Stimulated activated naive CD8-positive, alpha-beta T cell treated with anti-CD3 and anti-CD28 coated beads, Interleukin-15, amount 100 ng/mL, for 72 hours (primary cell): ENCODE results near the gene OSBPL9.
A peak's percentile ranks its signal among the peaks of the same experiment; 100 is the strongest.

ENCODE experiments used
- ATAC-seq: fragments of 150-1000 bp; cut with Tn5 transposase; 2 replicates; pipeline ENCODE4 v1.10.0; 2021; ENCODE audit warnings: mild to moderate bottlenecking, moderate library complexity
- DNase-seq, 2 donors: peaks; one replicate each; pipeline ENCODE4 v3.0.0; 2021 to 2022
- H3K27ac Mint-ChIP-seq, 2 donors: one replicate each; pipeline ENCODE4 v1.8.0; 2022; ENCODE audit warnings: mild to moderate bottlenecking in 2 of 2, mixed read lengths in 2 of 2, moderate library complexity in 2 of 2
- H3K27me3 Mint-ChIP-seq: one replicate; pipeline ENCODE4 v1.8.0; 2022; ENCODE audit warnings: mixed read lengths
- H3K4me1 Mint-ChIP-seq: one replicate; pipeline ENCODE4 v1.8.0; 2022; ENCODE audit warnings: mild to moderate bottlenecking, mixed read lengths
- H3K4me3 Mint-ChIP-seq, 2 donors: one replicate each; pipeline ENCODE4 v1.8.0; 2022; ENCODE audit warnings: mild to moderate bottlenecking in 2 of 2, mixed read lengths in 2 of 2, moderate library complexity in 1 of 2
- H3K9me3 Mint-ChIP-seq, 2 donors: one replicate each; pipeline ENCODE4 v1.8.0; 2022; ENCODE audit warnings: mixed read lengths in 2 of 2

OSBPL9 gene

DNA sequence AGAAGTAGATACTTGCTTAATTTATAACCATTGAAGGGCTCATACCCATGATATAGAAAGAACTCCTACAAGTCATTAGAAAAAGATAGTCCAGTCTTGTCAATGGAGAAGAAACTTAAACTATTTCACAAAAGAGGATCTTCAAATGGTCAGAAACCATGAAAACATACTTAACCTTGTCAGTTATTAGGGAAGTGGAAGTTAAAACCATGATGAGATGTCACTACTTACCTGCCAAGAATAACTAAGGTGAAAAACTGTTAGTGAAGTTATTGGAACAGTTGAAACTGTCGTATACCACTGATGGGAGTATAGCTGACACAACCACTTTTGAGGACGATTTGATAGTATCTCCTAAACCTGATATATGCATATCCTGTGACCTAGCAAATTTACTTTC, 46.8 kb downstream of the OSBPL9 start:
- Mint-ChIP-seq H3K27me3 (no peaks in the 10 kb centered on the region), H3K9me3 (no peaks in the 10 kb centered on the region), H3K4me3 (no peak overlapping the region), H3K4me1 (no peaks in the 10 kb centered on the region), H3K27ac (no peak overlapping the region)
- no peak for DNase-seq
- no peak for ATAC-seq

DNA sequence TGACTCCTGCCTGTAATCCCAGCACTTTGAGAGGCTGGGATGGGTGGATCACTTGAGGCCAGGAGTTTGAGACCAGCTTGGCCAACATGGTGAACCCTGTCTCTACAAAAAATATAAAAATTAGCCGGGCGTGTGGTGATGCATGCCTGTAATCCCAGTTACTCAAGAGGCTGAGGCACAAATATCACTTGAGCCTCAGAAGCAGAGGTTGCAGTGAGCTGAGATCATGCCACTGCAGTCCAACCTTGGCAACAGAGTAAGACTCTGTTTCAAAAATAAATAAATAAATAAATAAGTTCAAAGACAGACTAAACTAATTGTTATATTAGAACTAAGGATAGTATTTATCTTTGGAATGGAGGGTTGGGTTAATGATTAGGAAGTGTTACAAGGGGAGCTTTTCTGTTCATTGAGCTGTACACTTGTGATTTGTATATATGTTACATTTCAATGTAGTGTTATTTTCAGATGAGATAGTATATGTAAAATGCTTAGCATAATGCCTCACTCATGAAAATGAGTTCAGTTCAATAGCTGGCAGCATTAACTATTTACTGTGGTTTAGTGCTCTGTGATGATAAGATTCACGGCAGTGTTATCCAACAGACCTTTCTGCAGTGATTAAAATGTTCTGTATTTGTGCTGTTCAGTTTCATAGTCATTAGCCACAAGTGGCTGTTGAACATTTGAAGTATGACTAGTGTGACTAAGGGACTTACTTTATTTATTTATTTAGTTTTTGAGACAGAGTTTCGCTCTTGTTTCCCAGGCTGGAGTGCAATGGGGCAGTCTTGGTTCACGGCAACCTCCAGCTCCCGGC, 47.7 kb downstream of the OSBPL9 start:
- no peaks in the 10 kb centered on the region for H3K9me3 Mint-ChIP-seq
- H3K4me1 Mint-ChIP-seq: no peaks in the 10 kb centered on the region
- DNase-seq (no peak), ATAC-seq (no peak)
- no peaks in the 10 kb centered on the region for H3K27me3 Mint-ChIP-seq
- no peak overlapping the region for H3K27ac Mint-ChIP-seq
- no peak overlapping the region for H3K4me3 Mint-ChIP-seq

DNA sequence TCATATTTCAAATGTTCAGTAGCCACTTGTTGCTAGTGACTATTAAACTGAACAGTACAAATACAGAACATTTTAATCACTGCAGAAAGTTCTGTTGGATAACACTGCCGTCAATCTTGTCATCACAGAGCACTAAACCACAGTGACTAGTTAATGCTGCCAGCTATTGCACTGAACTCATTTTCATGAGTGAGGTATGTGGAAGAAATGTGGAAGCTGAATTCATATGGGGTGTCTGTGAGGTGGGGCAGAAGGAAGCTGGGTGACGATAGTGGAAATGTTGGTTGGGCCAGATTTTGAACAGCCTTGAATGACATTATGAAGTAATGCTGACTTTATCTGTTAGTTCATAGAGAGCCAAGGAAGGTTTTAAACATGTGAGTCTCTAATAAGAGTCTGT, 49.6 kb downstream of the OSBPL9 start:
- no peaks in the 10 kb centered on the region for H3K4me1 Mint-ChIP-seq
- no peak for ATAC-seq
- H3K9me3 Mint-ChIP-seq: no peaks in the 10 kb centered on the region
- H3K27me3 Mint-ChIP-seq: no peaks in the 10 kb centered on the region
- H3K27ac Mint-ChIP-seq: no peak overlapping the region
- DNase-seq: no peak
- H3K4me3 Mint-ChIP-seq: no peak overlapping the region

DNA sequence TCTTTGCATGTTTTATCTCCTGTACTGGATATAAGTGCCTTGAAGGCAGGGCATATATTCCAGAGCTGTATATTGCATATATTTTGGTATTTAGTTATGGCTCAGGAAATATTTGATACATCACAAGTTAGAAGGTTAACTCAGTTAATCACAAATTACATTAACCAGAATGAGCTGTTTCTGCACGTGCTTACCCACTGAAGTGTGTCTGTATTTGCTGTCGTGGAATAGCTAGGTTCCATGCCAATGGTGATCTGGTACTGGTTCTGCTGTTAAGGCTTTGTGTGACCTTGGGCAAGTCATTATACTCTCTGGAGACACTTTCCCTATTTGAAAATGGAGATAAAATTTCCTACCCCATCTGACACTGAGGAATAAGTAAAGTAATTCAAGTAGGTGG, 50.7 kb downstream of the OSBPL9 start:
- no peak overlapping the region for H3K27ac Mint-ChIP-seq
- no peaks in the 10 kb centered on the region for H3K4me1 Mint-ChIP-seq
- no peak for DNase-seq
- H3K27me3 Mint-ChIP-seq: no peaks in the 10 kb centered on the region
- H3K9me3 Mint-ChIP-seq: no peaks in the 10 kb centered on the region
- ATAC-seq: no peak
- no peak overlapping the region for H3K4me3 Mint-ChIP-seq

DNA sequence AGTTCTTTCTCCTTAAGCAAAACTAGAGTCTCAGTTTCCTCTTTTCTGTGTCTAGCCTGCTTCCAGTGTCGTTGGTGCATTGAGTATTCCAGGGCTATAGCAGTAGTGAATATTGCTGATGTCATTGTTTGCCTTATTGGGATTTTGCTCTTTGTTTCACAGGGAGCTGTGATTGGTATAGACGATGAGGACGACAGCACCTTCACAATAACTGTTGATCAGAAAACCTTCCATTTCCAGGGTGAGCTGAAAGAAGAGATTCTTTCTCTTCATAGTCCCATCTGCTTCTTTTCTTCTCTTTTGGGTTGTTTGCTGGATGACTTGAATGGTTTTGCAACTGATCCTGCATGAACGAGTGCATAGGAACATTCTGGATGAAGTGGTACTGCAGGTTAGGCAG, 52.4 kb downstream of the OSBPL9 start:
- H3K27me3 Mint-ChIP-seq: no peaks in the 10 kb centered on the region
- ATAC-seq (no peak), DNase-seq (no peak)
- no peak overlapping the region for H3K4me3 Mint-ChIP-seq
- H3K27ac Mint-ChIP-seq: peak overlapping the region in 1 of 2 donors; percentile 0
- H3K9me3 Mint-ChIP-seq: no peaks in the 10 kb centered on the region
- no peaks in the 10 kb centered on the region for H3K4me1 Mint-ChIP-seq

DNA sequence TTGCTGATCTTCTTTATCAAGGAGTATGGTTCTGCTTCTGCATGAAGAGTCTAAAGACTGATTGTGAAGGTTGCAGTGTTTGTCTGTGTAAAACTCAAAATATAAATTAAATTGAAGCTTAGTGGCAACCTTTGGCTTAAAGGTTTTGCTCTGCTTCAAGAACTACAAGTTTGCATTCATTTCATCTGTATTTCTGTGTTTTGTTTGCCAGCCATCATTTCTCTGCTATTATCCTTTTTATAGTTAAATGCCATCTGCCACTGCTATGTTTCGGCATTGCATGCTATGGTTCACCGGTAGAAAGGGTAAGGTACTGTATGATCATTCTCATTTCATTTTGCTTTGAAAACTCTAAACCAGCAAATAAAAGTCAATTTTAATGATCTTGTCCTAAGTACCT, 52.9 kb downstream of the OSBPL9 start:
- DNase-seq (no peak), ATAC-seq (no peak)
- H3K4me1 Mint-ChIP-seq: no peaks in the 10 kb centered on the region
- no peak overlapping the region for H3K4me3 Mint-ChIP-seq
- H3K27me3 Mint-ChIP-seq: no peaks in the 10 kb centered on the region
- H3K27ac Mint-ChIP-seq: peak overlapping the region in 1 of 2 donors; percentile 0
- no peaks in the 10 kb centered on the region for H3K9me3 Mint-ChIP-seq

- Mint-ChIP-seq H3K27ac (no peak overlapping the region), H3K27me3 (no peaks in the 10 kb centered on the region), H3K9me3 (no peaks in the 10 kb centered on the region), H3K4me1 (no peaks in the 10 kb centered on the region), H3K4me3 (no peak overlapping the region)
- DNase-seq (no peak), ATAC-seq (no peak)
Observed at GRCh38 chr1:51671527-51672325, 54.8 kb downstream of the OSBPL9 start.

DNA sequence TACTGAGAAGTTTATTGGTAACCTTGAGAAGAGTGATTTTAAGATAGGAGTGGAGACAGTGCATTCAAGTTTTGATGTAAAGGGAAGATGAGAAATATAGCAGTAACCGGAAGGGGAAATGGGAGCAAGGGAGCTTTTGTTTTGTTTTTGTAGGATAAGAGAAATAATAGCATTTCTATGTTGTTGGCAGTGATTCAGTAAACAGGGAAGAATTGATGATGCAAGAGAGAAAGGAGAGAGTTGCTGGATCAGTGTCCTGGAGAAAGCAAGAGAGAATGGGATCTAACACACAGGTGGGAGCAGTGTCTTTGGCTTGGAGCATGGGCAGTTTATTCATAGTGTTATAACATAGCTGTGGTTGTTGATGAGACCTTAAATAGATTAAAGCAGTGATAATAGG, 56.4 kb downstream of the OSBPL9 start:
- Mint-ChIP-seq H3K4me1 (no peaks in the 10 kb centered on the region), H3K27ac (no peak overlapping the region)

GRCh38 chr1:51675177-51675780, 58.4 kb downstream of the OSBPL9 start:
- no peaks in the 10 kb centered on the region for H3K27me3 Mint-ChIP-seq
- no peaks in the 10 kb centered on the region for H3K9me3 Mint-ChIP-seq
- ATAC-seq (no peak), DNase-seq (no peak)
- no peak overlapping the region for H3K27ac Mint-ChIP-seq
- no peak overlapping the region for H3K4me3 Mint-ChIP-seq
- no peaks in the 10 kb centered on the region for H3K4me1 Mint-ChIP-seq

More for the DNA sequence above, 56.4 kb downstream of the OSBPL9 start:
- ATAC-seq: no peak
- DNase-seq: no peak
- H3K4me3 Mint-ChIP-seq: no peak overlapping the region
- no peaks in the 10 kb centered on the region for H3K27me3 Mint-ChIP-seq
- H3K9me3 Mint-ChIP-seq: no peaks in the 10 kb centered on the region

DNA sequence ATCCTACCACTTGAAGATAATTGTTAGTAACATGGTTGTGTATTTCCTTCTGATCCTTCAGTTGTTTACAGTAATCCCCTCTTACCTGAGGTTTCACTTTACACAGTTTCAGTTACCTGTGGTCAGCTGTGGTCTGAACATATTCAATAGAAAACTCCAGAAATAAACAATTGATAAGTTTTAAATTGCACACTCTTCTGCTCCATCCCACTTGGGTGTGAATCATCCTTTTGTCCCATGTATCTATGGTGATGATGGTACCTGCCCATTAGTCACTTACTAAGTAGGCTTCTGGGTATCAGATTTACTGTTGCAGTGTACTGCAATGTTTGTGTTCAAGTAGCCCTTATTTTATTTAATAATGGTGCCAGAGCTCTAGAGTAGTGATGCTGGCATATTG, 62.5 kb downstream of the OSBPL9 start:
- Mint-ChIP-seq H3K9me3 (no peaks in the 10 kb centered on the region), H3K4me3 (no peak overlapping the region), H3K4me1 (no peaks in the 10 kb centered on the region), H3K27ac (no peak overlapping the region), H3K27me3 (no peaks in the 10 kb centered on the region)
- ATAC-seq (peak; percentile 97), DNase-seq (no peak)

GRCh38 chr1:51684776-51685175, 67.9 kb downstream of the OSBPL9 start:
- Mint-ChIP-seq H3K9me3 (no peaks in the 10 kb centered on the region), H3K4me3 (no peak overlapping the region), H3K27ac (no peak overlapping the region), H3K27me3 (no peaks in the 10 kb centered on the region), H3K4me1 (peaks cover 13% of the 10 kb centered on the region)
- ATAC-seq (no peak), DNase-seq (no peak)

DNA sequence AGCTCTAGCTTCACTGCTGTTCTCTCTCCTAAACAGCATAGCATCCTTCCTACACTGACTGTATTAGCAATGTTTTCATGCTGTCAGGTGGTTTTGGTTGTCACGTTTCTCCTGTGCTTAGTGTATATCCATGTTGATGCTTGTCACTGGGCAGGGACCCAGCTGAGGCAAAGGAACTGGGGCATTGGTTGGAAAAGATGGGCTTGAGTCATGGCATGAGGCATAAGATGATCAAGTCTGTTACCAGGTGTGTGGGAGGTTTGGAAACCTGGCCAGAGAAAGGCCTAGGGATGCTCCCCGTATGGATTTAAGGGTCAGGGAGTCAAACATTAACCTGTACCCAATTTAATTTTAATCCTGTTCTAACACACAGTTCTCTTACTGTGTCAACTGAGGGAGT, 69.6 kb downstream of the OSBPL9 start:
- Mint-ChIP-seq H3K4me1 (peaks cover 16% of the 10 kb centered on the region), H3K4me3 (no peak overlapping the region), H3K27me3 (no peaks in the 10 kb centered on the region), H3K9me3 (no peaks in the 10 kb centered on the region), H3K27ac (no peak overlapping the region)
- no peak for ATAC-seq
- no peak for DNase-seq

- no peaks in the 10 kb centered on the region for H3K27me3 Mint-ChIP-seq
- peaks cover 16% of the 10 kb centered on the region for H3K4me1 Mint-ChIP-seq
- no peak for ATAC-seq
- no peak overlapping the region for H3K27ac Mint-ChIP-seq
- H3K4me3 Mint-ChIP-seq: no peak overlapping the region
- H3K9me3 Mint-ChIP-seq: no peaks in the 10 kb centered on the region
- no peak for DNase-seq
Observed at GRCh38 chr1:51689075-51689440, 72.2 kb downstream of the OSBPL9 start.

GRCh38 chr1:51689643-51690042, 72.8 kb downstream of the OSBPL9 start:
- DNase-seq: no peak
- peaks cover 16% of the 10 kb centered on the region for H3K4me1 Mint-ChIP-seq
- no peak for ATAC-seq
- H3K27me3 Mint-ChIP-seq: no peaks in the 10 kb centered on the region
- no peak overlapping the region for H3K4me3 Mint-ChIP-seq
- no peak overlapping the region for H3K27ac Mint-ChIP-seq
- H3K9me3 Mint-ChIP-seq: no peaks in the 10 kb centered on the region

GRCh38 chr1:51690285-51690961, 73.5 kb downstream of the OSBPL9 start:
- Mint-ChIP-seq H3K4me1 (peaks cover 16% of the 10 kb centered on the region), H3K27ac (no peak overlapping the region), H3K9me3 (no peaks in the 10 kb centered on the region), H3K27me3 (no peaks in the 10 kb centered on the region), H3K4me3 (no peak overlapping the region)
- DNase-seq (no peak), ATAC-seq (no peak)

- H3K4me1 Mint-ChIP-seq: peaks cover 10% of the 10 kb centered on the region
Observed at GRCh38 chr1:51691920-51692319, 75.0 kb downstream of the OSBPL9 start.

More at GRCh38 chr1:51691920-51692319, 75.0 kb downstream of the OSBPL9 start:
- DNase-seq (no peak), ATAC-seq (no peak)
- H3K9me3 Mint-ChIP-seq: no peaks in the 10 kb centered on the region
- no peak overlapping the region for H3K27ac Mint-ChIP-seq
- no peaks in the 10 kb centered on the region for H3K27me3 Mint-ChIP-seq
- H3K4me3 Mint-ChIP-seq: no peak overlapping the region
